ENCODE measurements around the gene RHCE. TPM values are rescaled to one million over a fixed set of nuclear protein-coding genes. Genes with fewer than 3 reads are reported as not detected.

RHCE gene
- total RNA-seq, 2 experiments from 2014 or later, result 0.25 to 1.1 TPM

- Mint-ChIP-seq H3K4me3 (peak overlapping the region; percentile 53), H3K4me1 (ENCODE audit: low read depth) (peaks cover 53% of the 10 kb centered on the region), H3K27ac (peak overlapping the region; percentile 66), H3K27me3 (no peaks in the 10 kb centered on the region), H3K36me3 (ENCODE audit: low read depth) (peaks cover 28% of the 10 kb centered on the region), H3K9me3 (no peaks in the 10 kb centered on the region)
- ATAC-seq (ENCODE audit: poor library complexity) (peak; percentile 77), DNase-seq (no peak)
- Histone ChIP-seq H3K4me1 (ENCODE audit: insufficient read depth, low read length) (peaks cover 3% of the 10 kb centered on the region), H3K27me3 (ENCODE audit: control insufficient read depth in 1 of 2, insufficient read depth in 2 of 2, low read length in 2 of 2) (no peaks in the 10 kb centered on the region), H3K27ac (ENCODE audit: low read depth in 1 of 2, low read length in 2 of 2) (no peak overlapping the region), H3K4me3 (ENCODE audit: low read length) (no peak overlapping the region), H3K36me3 (ENCODE audit: insufficient read depth, low read length) (peaks cover 13% of the 10 kb centered on the region), H3K9me3 (ENCODE audit: control insufficient read depth in 1 of 2, insufficient read depth in 1 of 2, low read length in 2 of 2) (no peaks in the 10 kb centered on the region)
- intact Hi-C loops (cut with DNase I, micrococcal nuclease), result no loop called here
- TF ChIP-seq CTCF (IDR thresholded peaks at IDR 0.05), result no peak
- ChIA-PET POLR2A (interaction anchor here (0.6 kb wide), 1 partner anchor 532 kb away, joined by 5 read pairs; no protein-coding TSS in a partner anchor), CTCF (interaction anchor here (1.5 kb wide), 1 partner anchor 12 kb away, joined by 4 read pairs; the partner anchor contains the start of gene MACO1)
These were observed 22.5 kb upstream of the RHCE start for GRCh38 chr1:25443030-25443699.

- POLR2A ChIA-PET, result interaction anchor here (2.4 kb wide), 1 partner anchor 11 kb away, joined by 9 read pairs; the partner anchor contains the start of gene MACO1
- H3K4me3 Mint-ChIP-seq, result no peak overlapping the region
These were observed 21.6 kb upstream of the RHCE start for GRCh38 chr1:25442178-25442577.

DNA sequence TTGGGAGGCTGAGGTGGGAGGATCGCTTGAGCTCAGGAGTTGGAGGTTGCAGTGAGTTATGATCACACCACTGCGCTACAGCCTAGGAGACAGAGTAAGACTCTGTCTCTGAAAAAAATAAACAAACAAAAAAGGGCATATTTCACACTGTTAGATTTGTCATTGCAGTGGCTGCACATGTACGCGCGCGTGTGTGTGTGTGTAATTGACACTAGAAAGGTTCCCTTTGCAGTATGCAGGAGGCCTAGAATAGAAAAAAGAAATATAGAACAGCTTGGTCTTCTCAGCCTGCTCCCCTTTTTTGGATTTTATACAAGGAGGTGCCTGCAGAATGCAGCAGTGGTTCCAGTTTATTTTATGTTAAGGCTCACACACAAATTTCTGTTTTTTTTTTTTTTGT lies 18.7 kb upstream of the RHCE start:
- POLR2A ChIA-PET, result no interaction called here

More at GRCh38 chr1:25442178-25442577, 21.6 kb upstream of the RHCE start:
- Histone ChIP-seq H3K4me1 (ENCODE audit: insufficient read depth, low read length) (peaks cover 3% of the 10 kb centered on the region), H3K36me3 (ENCODE audit: insufficient read depth, low read length) (peaks cover 10% of the 10 kb centered on the region), H3K4me3 (ENCODE audit: low read length) (no peak overlapping the region), H3K27me3 (ENCODE audit: control insufficient read depth in 1 of 2, insufficient read depth in 2 of 2, low read length in 2 of 2) (no peaks in the 10 kb centered on the region), H3K27ac (ENCODE audit: low read depth in 1 of 2, low read length in 2 of 2) (no peak overlapping the region), H3K9me3 (ENCODE audit: control insufficient read depth in 1 of 2, insufficient read depth in 1 of 2, low read length in 2 of 2) (no peaks in the 10 kb centered on the region)
- H3K27me3 Mint-ChIP-seq, result no peaks in the 10 kb centered on the region
- H3K4me1 Mint-ChIP-seq (ENCODE audit: low read depth), result peaks cover 57% of the 10 kb centered on the region
- intact Hi-C loops (cut with DNase I, micrococcal nuclease), result no loop called here
- no peak overlapping the region for H3K27ac Mint-ChIP-seq
- DNase-seq, result no peak
- peaks cover 22% of the 10 kb centered on the region for H3K36me3 Mint-ChIP-seq (ENCODE audit: low read depth)
- H3K9me3 Mint-ChIP-seq, result no peaks in the 10 kb centered on the region
- TF ChIP-seq CTCF (IDR thresholded peaks at IDR 0.05), result no peak
- no peak for ATAC-seq (ENCODE audit: poor library complexity)
- CTCF ChIA-PET, result interaction anchor here (1.0 kb wide), 1 partner anchor 8 kb away, joined by 3 read pairs; no protein-coding TSS in a partner anchor

More for the DNA sequence above, 18.7 kb upstream of the RHCE start:
- CTCF ChIA-PET, result interaction anchor here (0.7 kb wide), 1 partner anchor 8 kb away, joined by 3 read pairs; no protein-coding TSS in a partner anchor
- Histone ChIP-seq H3K36me3 (ENCODE audit: insufficient read depth, low read length) (peaks cover 8% of the 10 kb centered on the region), H3K4me3 (ENCODE audit: low read length) (no peak overlapping the region), H3K4me1 (ENCODE audit: insufficient read depth, low read length) (peaks cover 10% of the 10 kb centered on the region), H3K27me3 (ENCODE audit: control insufficient read depth in 1 of 2, insufficient read depth in 2 of 2, low read length in 2 of 2) (no peaks in the 10 kb centered on the region), H3K27ac (ENCODE audit: low read depth in 1 of 2, low read length in 2 of 2) (no peak overlapping the region), H3K9me3 (ENCODE audit: control insufficient read depth in 1 of 2, insufficient read depth in 1 of 2, low read length in 2 of 2) (no peaks in the 10 kb centered on the region)
- no peak overlapping the region for H3K4me3 Mint-ChIP-seq
- ATAC-seq (ENCODE audit: poor library complexity) (no peak), DNase-seq (no peak)
- intact Hi-C loops (cut with DNase I, micrococcal nuclease), result loop anchor here in 1 of 2 experiments (10.0 kb wide), 1 partner anchor 104 kb away; the partner anchor contains the start of gene TMEM50A
- TF ChIP-seq CTCF (IDR thresholded peaks at IDR 0.05), result no peak
- peaks cover 63% of the 10 kb centered on the region for H3K4me1 Mint-ChIP-seq (ENCODE audit: low read depth)
- H3K36me3 Mint-ChIP-seq (ENCODE audit: low read depth), result peaks cover 17% of the 10 kb centered on the region
- no peaks in the 10 kb centered on the region for H3K9me3 Mint-ChIP-seq
- H3K27ac Mint-ChIP-seq, result no peak overlapping the region
- H3K27me3 Mint-ChIP-seq, result no peaks in the 10 kb centered on the region

All from CD4-positive, alpha-beta T cell (primary cell).